CD4-positive, alpha-beta T cell treated with Interferon gamma for 1 hour (primary cell): ENCODE measurements around the gene GOLT1A.
"Not testable (repeated sequence)": the region's sequence is repeated elsewhere in the genome, so short reads cannot be mapped to it uniquely, and the experiment has no call there.

ENCODE experiments used
- DNase-seq: peaks from one replicate; pipeline ENCODE4 v3.0.0-alpha.2; 2020

Gene GOLT1A

GRCh38 chr1:204246876-204247275 is 33.1 kb upstream of the GOLT1A start:
- DNase-seq: no peak

GRCh38 chr1:204242920-204243319 is 29.1 kb upstream of the GOLT1A start:
- no peak for DNase-seq

GRCh38 chr1:204241914-204242313 is 28.1 kb upstream of the GOLT1A start:
- DNase-seq: no peak

- DNase-seq: no peak
Observed at GRCh38 chr1:204241050-204241449, 27.3 kb upstream of the GOLT1A start.

- no peak for DNase-seq
Observed at GRCh38 chr1:204240233-204240632, 26.4 kb upstream of the GOLT1A start.

GRCh38 chr1:204239401-204239800 is 25.6 kb upstream of the GOLT1A start:
- not testable (repeated sequence) for DNase-seq

GRCh38 chr1:204238520-204238919 is 24.7 kb upstream of the GOLT1A start:
- DNase-seq: not testable (repeated sequence)

- not testable (repeated sequence) for DNase-seq
Observed at GRCh38 chr1:204237515-204237914, 23.7 kb upstream of the GOLT1A start.

GRCh38 chr1:204232526-204232925 is 18.7 kb upstream of the GOLT1A start:
- DNase-seq: no peak

- no peak for DNase-seq
Observed at GRCh38 chr1:204230211-204230610, 16.4 kb upstream of the GOLT1A start.

- DNase-seq: no peak
Observed at GRCh38 chr1:204228896-204229295, 15.1 kb upstream of the GOLT1A start.

- DNase-seq: no peak
Observed at GRCh38 chr1:204227996-204228785, 14.4 kb upstream of the GOLT1A start.

- no peak for DNase-seq
Observed at GRCh38 chr1:204227351-204227750, 13.6 kb upstream of the GOLT1A start.

GRCh38 chr1:204225841-204226735 is 12.3 kb upstream of the GOLT1A start:
- DNase-seq: no peak

GRCh38 chr1:204224655-204225054 is 10.9 kb upstream of the GOLT1A start:
- DNase-seq: no peak

GRCh38 chr1:204223129-204223860 is 9.5 kb upstream of the GOLT1A start:
- DNase-seq: no peak

- no peak for DNase-seq
Observed at GRCh38 chr1:204222764-204223055, 8.9 kb upstream of the GOLT1A start.

GRCh38 chr1:204222006-204222763 is 8.4 kb upstream of the GOLT1A start:
- no peak for DNase-seq

GRCh38 chr1:204221271-204221670 is 7.5 kb upstream of the GOLT1A start:
- DNase-seq: no peak

- no peak for DNase-seq
Observed at GRCh38 chr1:204219971-204220616, 6.3 kb upstream of the GOLT1A start.

- DNase-seq: no peak
Observed at GRCh38 chr1:204218552-204218951, 4.8 kb upstream of the GOLT1A start.

- no peak for DNase-seq
Observed at GRCh38 chr1:204217648-204218000, 3.8 kb upstream of the GOLT1A start.
